Astrocyte (in vitro differentiated cells and primary cell): ENCODE data around the gene CFDP1. TPM values are rescaled to one million over a fixed set of nuclear protein-coding genes. Genes with fewer than 3 reads are reported as not detected.

Source experiments
- DNase-seq: peaks from one replicate; pipeline ENCODE4 v3.0.0-alpha.2; 2010; ENCODE audit warnings: low read depth
- FAIRE-seq: peaks from 2 replicates; lab custom pipeline; 2011; peaks lifted over from hg19 to GRCh38; lab: Jason Lieb, UNC
- H2AFZ ChIP-seq: 2 replicates; pipeline ENCODE4 v1.6.0; 2012; ENCODE audit warnings: low read depth, low read length, inconsistent platforms
- H3K27ac ChIP-seq: 2 replicates; pipeline ENCODE4 v1.5.1; 2011; ENCODE audit warnings: low read depth, low read length, inconsistent platforms
- H3K27me3 ChIP-seq: 2 replicates; pipeline ENCODE4 v1.6.0; 2011; ENCODE audit warnings: low read length, inconsistent platforms; ENCODE audit not compliant: insufficient read depth
- H3K36me3 ChIP-seq: 2 replicates; pipeline ENCODE4 v1.5.1; 2011; ENCODE audit warnings: low read length, inconsistent platforms; ENCODE audit not compliant: insufficient read depth
- H3K4me1 ChIP-seq: 2 replicates; pipeline ENCODE4 v1.5.1; 2011; ENCODE audit warnings: low read length, inconsistent platforms; ENCODE audit not compliant: insufficient read depth
- H3K4me2 ChIP-seq: 2 replicates; pipeline ENCODE4 v1.6.0; 2012; ENCODE audit warnings: low read length, inconsistent platforms
- H3K4me3 ChIP-seq: 2 replicates; pipeline ENCODE4 v1.5.1; 2011; ENCODE audit warnings: low read depth, mild to moderate bottlenecking, low read length, inconsistent platforms; ENCODE audit not compliant: insufficient read depth
- H3K79me2 ChIP-seq: 2 replicates; pipeline ENCODE4 v1.6.0; 2012; ENCODE audit warnings: mild to moderate bottlenecking, low read length, inconsistent platforms; ENCODE audit not compliant: insufficient read depth
- H3K9ac ChIP-seq: 2 replicates; pipeline ENCODE4 v1.6.0; 2012; ENCODE audit warnings: mild to moderate bottlenecking, low read length, inconsistent platforms
- H3K9me3 ChIP-seq: 2 replicates; pipeline ENCODE4 v1.5.1; 2012; ENCODE audit warnings: low read depth, mild to moderate bottlenecking, low read length, inconsistent platforms; ENCODE audit not compliant: insufficient read depth
- H4K20me1 ChIP-seq: 2 replicates; pipeline ENCODE4 v1.6.0; 2012; ENCODE audit warnings: low read length, inconsistent platforms; ENCODE audit not compliant: insufficient read depth
- H3K27ac Mint-ChIP-seq: one replicate; pipeline ENCODE4 v1.8.0; 2021; ENCODE audit warnings: mild to moderate bottlenecking, mixed read lengths; ENCODE audit not compliant: unreplicated experiment
- H3K27me3 Mint-ChIP-seq: one replicate; pipeline ENCODE4 v1.8.0; 2021; ENCODE audit warnings: low read depth, mixed read lengths; ENCODE audit not compliant: unreplicated experiment
- H3K36me3 Mint-ChIP-seq: one replicate; pipeline ENCODE4 v1.8.0; 2021; ENCODE audit warnings: low read depth, mixed read lengths; ENCODE audit not compliant: unreplicated experiment
- H3K4me1 Mint-ChIP-seq: one replicate; pipeline ENCODE4 v1.8.0; 2021; ENCODE audit warnings: low read depth, mixed read lengths; ENCODE audit not compliant: unreplicated experiment
- H3K4me3 Mint-ChIP-seq: one replicate; pipeline ENCODE4 v1.8.0; 2021; ENCODE audit warnings: mild to moderate bottlenecking, moderate library complexity, mixed read lengths; ENCODE audit not compliant: unreplicated experiment
- H3K9me3 Mint-ChIP-seq: one replicate; pipeline ENCODE4 v1.8.0; 2021; ENCODE audit warnings: mild to moderate bottlenecking, mixed read lengths; ENCODE audit not compliant: unreplicated experiment
- CTCF ChIP-seq: IDR thresholded peaks from 2 replicates; pipeline ENCODE4 v1.5.1; 2011; ENCODE audit warnings: low read depth, mild to moderate bottlenecking, inconsistent platforms, low read length, moderate library complexity; ENCODE audit not compliant: insufficient read depth
- EZH2 ChIP-seq: IDR thresholded peaks from 2 replicates; pipeline ENCODE4 v1.6.1; 2012; ENCODE audit warnings: mild to moderate bottlenecking, low read length, inconsistent platforms; ENCODE audit not compliant: insufficient read depth
- total RNA-seq: library from RNA; stranded (reverse); gene quantifications from 2 replicates; pipeline ENCODE4 v1.2.1, GENCODE V29; 2021

CFDP1 gene
- total RNA-seq, 1 donor from 2014 or later: 36.9 TPM

GRCh38 chr16:75264457-75264998 is 168.8 kb downstream of the CFDP1 start:
- H3K4me1 ChIP-seq: peaks cover 40% of the 10 kb centered on the region
- Mint-ChIP-seq H3K27ac (peak overlapping the region; percentile 91), H3K27me3 (no peaks in the 10 kb centered on the region), H3K36me3 (peaks cover 10% of the 10 kb centered on the region), H3K9me3 (no peaks in the 10 kb centered on the region), H3K4me1 (peaks cover 33% of the 10 kb centered on the region), H3K4me3 (peak overlapping the region; percentile 92)
- H3K79me2 ChIP-seq: peaks cover 71% of the 10 kb centered on the region
- no peak overlapping the region for H2AFZ ChIP-seq
- no peaks in the 10 kb centered on the region for H3K36me3 ChIP-seq
- H3K27me3 ChIP-seq: no peaks in the 10 kb centered on the region
- no peak for FAIRE-seq
- peak overlapping the region; percentile 89 for H3K4me3 ChIP-seq
- H3K9me3 ChIP-seq: no peaks in the 10 kb centered on the region
- H4K20me1 ChIP-seq: peaks cover 52% of the 10 kb centered on the region
- H3K9ac ChIP-seq: peak overlapping the region; percentile 100
- H3K27ac ChIP-seq: peak overlapping the region; percentile 92
- peak overlapping the region; percentile 98 for H3K4me2 ChIP-seq
- no peak for TF ChIP-seq EZH2
- TF ChIP-seq CTCF: no peak
- DNase-seq: no peak

- peak overlapping the region; percentile 89 for H3K4me3 ChIP-seq
- Mint-ChIP-seq H3K4me3 (peak overlapping the region; percentile 92), H3K27me3 (no peaks in the 10 kb centered on the region), H3K27ac (peak overlapping the region; percentile 91), H3K9me3 (no peaks in the 10 kb centered on the region), H3K36me3 (peaks cover 10% of the 10 kb centered on the region), H3K4me1 (peaks cover 33% of the 10 kb centered on the region)
- H3K9me3 ChIP-seq: no peaks in the 10 kb centered on the region
- H3K9ac ChIP-seq: peak overlapping the region; percentile 100
- no peak overlapping the region for H2AFZ ChIP-seq
- FAIRE-seq (peak; percentile 26), DNase-seq (no peak)
- peaks cover 76% of the 10 kb centered on the region for H3K79me2 ChIP-seq
- peak overlapping the region; percentile 98 for H3K4me2 ChIP-seq
- peak overlapping the region; percentile 92 for H3K27ac ChIP-seq
- no peaks in the 10 kb centered on the region for H3K27me3 ChIP-seq
- H3K4me1 ChIP-seq: peaks cover 40% of the 10 kb centered on the region
- H4K20me1 ChIP-seq: peaks cover 57% of the 10 kb centered on the region
- H3K36me3 ChIP-seq: no peaks in the 10 kb centered on the region
- TF ChIP-seq CTCF (no peak), EZH2 (no peak)
Observed at GRCh38 chr16:75263963-75264445, 169.3 kb downstream of the CFDP1 start.
